ENCODE results near the gene CMTM6.
"Not testable (repeated sequence)": the region's sequence is repeated elsewhere in the genome, so short reads cannot be mapped to it uniquely, and the experiment has no call there.

DNA sequence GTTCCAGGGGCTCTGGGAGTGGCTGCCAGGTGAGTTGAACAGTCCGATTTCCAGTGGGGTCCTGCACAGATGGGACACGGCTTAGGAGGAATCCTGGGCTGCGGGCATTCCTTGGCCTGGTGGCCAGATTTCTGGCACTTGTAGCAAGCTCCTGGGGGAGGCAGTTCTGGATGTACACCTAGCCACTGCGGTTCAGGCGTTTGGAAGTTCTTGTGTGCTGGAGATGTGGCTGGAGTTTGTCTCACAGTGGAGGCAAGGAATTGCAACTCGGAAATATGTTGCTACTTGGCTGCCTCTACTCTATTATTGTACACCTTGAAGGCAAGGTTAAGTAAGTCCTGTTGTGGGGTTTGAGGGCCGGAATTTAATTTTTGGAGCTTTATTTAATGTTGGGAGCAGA, 37.9 kb downstream of the CMTM6 start:
- TF ChIP-seq, protein P1, sequence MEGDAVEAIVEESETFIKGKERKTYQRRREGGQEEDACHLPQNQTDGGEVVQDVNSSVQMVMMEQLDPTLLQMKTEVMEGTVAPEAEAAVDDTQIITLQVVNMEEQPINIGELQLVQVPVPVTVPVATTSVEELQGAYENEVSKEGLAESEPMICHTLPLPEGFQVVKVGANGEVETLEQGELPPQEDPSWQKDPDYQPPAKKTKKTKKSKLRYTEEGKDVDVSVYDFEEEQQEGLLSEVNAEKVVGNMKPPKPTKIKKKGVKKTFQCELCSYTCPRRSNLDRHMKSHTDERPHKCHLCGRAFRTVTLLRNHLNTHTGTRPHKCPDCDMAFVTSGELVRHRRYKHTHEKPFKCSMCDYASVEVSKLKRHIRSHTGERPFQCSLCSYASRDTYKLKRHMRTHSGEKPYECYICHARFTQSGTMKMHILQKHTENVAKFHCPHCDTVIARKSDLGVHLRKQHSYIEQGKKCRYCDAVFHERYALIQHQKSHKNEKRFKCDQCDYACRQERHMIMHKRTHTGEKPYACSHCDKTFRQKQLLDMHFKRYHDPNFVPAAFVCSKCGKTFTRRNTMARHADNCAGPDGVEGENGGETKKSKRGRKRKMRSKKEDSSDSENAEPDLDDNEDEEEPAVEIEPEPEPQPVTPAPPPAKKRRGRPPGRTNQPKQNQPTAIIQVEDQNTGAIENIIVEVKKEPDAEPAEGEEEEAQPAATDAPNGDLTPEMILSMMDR (conservative IDR thresholded peaks at IDR 0.05) = not testable (repeated sequence)
- not testable (repeated sequence) for TF ChIP-seq ZFX (IDR thresholded peaks at IDR 0.05)
